SH-SY5Y (cell line): Measurements from ENCODE around the gene CCNK.

Experiments
- GATA2 ChIP-seq: IDR thresholded peaks from 2 replicates; pipeline ENCODE4 v1.6.1; 2011; ENCODE audit warnings: mild to moderate bottlenecking, low read depth, low read length
- GATA3 ChIP-seq: IDR thresholded peaks from 2 replicates; pipeline ENCODE4 v1.6.1; 2011; ENCODE audit warnings: low read depth, mild to moderate bottlenecking, low read length, moderate library complexity

CCNK gene

DNA sequence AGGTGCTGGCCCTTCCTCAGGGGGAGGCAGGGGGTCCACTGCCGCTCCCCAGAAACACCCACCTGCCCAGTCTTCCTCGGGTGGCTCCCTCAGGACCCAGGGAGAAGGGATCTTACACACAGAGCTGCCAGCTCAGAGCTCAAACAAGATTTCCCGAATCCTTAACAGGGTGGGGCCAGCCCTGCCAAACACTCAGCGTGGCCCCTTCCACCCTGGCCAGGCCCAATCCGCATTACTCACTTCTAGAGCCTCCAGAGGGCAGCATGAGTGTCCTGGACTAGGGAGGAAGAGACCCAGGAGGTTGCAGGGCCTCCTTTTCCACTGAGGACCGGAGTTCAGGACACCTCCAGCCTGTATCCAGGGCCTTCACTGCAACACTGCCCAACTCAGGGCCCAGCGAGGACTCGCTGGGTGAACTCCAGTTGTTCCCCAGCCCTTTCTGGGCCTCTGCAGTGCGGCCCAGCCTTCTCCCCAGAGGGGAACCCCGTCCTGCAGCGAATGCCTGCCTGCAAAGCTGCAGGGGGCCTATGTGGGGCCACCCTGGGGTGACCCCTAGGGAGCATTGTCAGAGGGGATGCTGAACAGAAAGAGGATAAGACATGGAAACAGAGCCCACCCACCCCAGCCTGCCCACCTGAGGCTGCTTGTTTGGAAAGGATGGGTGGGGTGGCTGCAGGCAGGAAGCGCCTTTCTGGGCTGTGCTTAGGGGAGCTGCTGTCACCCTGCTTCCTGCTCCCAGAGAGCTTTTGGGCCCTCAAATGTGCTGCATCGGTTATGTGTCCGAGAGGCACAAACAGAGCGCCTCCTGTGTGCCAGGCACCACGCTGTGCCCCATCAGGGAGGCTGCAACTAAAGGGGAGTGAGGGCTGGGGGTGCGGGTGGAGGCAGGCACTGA, 43.8 kb downstream of the CCNK start:
- TF ChIP-seq GATA3 = no peak
- no peak for TF ChIP-seq GATA2

- TF ChIP-seq GATA2 = no peak
These were observed 44.5 kb downstream of the CCNK start for GRCh38 chr14:99525699-99526080.

GRCh38 chr14:99527026-99527425, 45.8 kb downstream of the CCNK start:
- TF ChIP-seq GATA2 = no peak
- TF ChIP-seq GATA3 = no peak

DNA sequence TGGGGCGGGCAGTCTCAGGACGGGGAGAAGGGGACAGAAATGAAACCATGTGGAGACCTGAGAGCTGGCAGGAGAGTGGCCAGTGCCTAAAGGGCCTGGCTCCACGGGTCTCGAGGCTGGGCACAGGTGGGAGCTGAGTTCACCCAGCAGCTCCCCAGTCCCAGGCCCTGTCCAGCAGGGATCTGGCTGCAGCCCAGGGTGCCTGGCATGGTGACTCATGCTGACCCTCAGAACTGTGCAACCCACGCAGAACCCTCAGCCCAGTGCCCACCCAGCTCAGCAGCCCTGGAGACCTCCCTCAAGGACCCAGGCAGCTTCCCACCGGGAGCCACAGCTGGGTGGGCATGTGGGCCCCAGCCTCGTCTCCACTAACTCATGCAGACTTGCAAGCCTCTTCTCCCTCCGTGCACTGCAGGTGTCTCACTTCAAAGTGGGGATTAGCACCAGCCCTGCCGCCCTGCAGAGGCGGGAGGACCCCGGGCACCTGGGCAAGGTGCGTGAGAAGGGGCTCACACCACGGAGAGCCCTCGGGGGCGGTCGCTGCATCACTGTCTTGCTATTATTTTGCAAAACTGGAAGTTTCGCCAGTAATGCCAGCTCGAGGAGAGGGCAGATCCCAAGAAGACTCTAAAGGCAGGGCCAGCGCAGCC, 46.3 kb downstream of the CCNK start:
- TF ChIP-seq GATA2 (no peak), GATA3 (no peak)

DNA sequence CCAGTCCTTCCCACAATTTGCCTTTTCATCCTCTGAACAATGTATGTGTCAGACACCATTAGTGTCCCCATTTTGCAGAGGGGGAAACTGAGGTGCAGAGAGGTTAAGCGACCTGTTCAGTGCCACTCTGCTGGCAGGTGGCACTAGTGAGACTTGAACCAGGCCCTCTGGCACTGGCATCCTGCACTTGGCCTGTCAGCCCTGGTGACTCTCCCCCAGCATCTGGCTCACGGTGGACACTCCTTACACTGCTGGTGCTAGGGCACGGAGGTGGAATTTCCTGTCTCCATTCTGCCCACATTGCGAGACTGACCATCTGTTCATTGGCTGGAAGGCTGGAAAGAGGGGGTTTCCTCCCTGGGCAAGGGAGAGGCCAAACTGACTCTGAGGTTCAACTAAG, 48.7 kb downstream of the CCNK start:
- TF ChIP-seq GATA2 = no peak

DNA sequence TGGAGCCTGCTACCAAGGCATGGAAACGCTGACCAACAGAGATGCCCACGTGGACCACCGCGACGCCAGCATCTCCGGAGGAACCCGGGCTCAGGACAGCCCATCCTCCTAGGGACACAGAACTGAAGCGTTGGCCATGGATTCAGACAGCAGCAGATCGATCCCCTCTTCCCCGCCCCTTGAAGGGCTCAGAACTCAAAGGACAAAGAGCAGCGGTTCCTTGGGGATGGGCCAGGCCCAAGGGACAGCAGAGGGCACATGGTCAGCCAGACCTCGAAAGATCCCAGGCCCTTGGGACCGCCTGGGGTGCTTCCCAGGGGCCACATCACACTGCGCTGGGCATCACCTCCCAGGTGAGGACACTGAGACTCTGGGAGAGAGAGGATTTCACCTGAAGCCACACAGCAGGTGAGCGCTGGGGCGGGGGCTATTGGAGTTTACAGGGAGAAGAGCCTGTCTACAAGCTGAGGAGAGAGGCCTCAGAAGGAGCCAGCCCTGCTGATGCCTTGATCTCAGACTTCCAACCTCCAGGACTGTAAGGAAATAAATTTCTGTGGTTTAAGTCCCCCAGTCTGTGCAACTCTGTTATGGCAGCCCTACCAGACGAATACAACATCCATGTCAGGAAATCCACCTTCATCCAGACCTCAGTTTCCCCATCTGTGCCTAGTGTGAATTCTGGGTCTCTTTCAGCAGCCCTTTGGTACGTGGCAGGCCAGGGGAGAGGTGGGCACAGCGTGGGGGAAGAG, 49.4 kb downstream of the CCNK start:
- TF ChIP-seq GATA2 (no peak), GATA3 (no peak)

- no peak for TF ChIP-seq GATA2
- no peak for TF ChIP-seq GATA3
These were observed 50.3 kb downstream of the CCNK start for GRCh38 chr14:99531251-99532096.

- no peak for TF ChIP-seq GATA2
- TF ChIP-seq GATA3 = no peak
These were observed 51.1 kb downstream of the CCNK start for GRCh38 chr14:99532310-99532709.

DNA sequence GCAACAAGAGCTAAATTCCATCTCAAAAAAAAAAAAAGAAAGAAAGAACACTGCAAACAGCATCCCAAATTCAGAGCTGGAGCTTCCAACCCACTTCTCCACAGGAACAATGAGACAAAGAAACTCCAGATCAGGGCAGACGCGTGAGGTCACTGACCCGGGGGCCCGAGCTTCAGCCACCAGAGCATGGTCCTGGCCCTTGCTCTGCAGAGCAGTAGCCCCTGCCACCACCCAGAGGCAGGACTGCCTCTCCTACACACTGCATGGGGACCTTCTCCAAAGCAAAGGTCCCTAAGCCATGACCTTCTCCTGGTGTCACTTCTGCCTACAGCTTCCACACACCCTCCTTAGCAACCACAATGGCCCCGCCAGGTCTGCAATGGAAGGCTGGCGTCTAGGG, 53.1 kb downstream of the CCNK start:
- TF ChIP-seq GATA3 (no peak), GATA2 (no peak)

- no peak for TF ChIP-seq GATA3
- TF ChIP-seq GATA2 = no peak
These were observed 53.7 kb downstream of the CCNK start for GRCh38 chr14:99534863-99535262.

DNA sequence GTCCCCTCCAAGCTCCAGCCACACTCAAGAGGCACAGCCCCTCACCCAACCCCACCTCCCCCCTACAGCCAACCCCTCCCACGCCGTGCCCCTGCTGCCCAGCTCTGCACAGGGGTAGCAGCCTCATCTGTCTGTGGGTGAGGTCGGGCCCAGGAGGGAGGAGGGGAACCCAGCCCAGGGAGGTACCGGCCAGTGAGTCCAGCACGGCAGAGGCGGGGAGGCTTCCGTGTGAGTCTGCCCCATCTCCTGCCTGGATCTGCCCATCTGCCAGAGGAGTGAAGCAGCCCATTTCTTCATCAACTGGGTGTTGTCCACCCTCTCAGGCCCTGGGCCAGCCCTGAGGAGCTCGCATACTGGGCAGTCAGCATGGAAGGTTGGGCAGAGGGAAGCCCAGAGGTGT, 54.2 kb downstream of the CCNK start:
- no peak for TF ChIP-seq GATA3
- no peak for TF ChIP-seq GATA2

GRCh38 chr14:99535908-99536778, 54.9 kb downstream of the CCNK start:
- TF ChIP-seq GATA3 = no peak
- TF ChIP-seq GATA2 = no peak

DNA sequence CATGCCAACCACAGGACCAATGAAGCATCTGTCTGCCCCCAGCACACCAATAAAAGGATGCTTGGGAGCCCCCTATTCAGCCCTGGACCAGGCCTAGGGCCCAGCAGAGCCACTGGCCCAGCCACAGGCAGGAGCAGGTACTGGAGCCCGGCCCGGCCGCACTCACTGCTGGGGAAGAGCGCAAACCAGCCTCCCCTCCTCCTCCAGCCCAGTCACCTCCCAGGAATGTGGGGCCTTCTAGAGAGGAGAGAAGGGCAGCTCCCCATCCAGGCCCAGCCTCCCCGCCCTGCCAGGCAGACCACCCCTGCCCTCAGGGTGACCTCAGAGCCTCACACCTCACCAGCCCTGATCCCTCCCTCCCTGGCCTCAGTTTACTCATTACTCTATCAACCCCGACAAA, 56.2 kb downstream of the CCNK start:
- no peak for TF ChIP-seq GATA2
- no peak for TF ChIP-seq GATA3

GRCh38 chr14:99538275-99538674, 57.1 kb downstream of the CCNK start:
- TF ChIP-seq GATA3 (no peak), GATA2 (no peak)
